GM12878 (cell line): ENCODE measurements around the gene GFM1. TPM values are rescaled to one million over a fixed set of nuclear protein-coding genes. Genes with fewer than 3 reads are reported as not detected.

ENCODE experiments used
- ATAC-seq: fragments of 200-7000 bp; cut with Tn5 transposase; 3 replicates; pipeline ENCODE4 v1.9.1; 2020; ENCODE audit warnings: mild to moderate bottlenecking, moderate library complexity
- BruUV-seq: library from RNA; stranded (reverse); fragments of 400-500 nt; replicated peaks from 2 replicates; lab custom pipeline; 2021; lab: Mats Ljungman, UMichigan
- CTCF ChIA-PET: fragments of 300-600 bp; sonication (Branson Sonifier 250); formaldehyde crosslinking; extraction: SDS; loops from one replicate; lab custom pipeline; 2021; ENCODE audit warnings: inconsistent platforms; lab: Yijun Ruan, JAX
- POLR2A ChIA-PET: fragments of 350-600 bp; formaldehyde crosslinking; extraction: SDS; loops from one replicate; lab custom pipeline; 2021; ENCODE audit warnings: inconsistent platforms; lab: Charles Lee
- RAD21 ChIA-PET: fragments of 300-600 bp; sonication (Branson Sonifier 250); formaldehyde crosslinking; loops from one replicate; lab custom pipeline; 2023; ENCODE audit warnings: antibody characterized with exemption; ENCODE audit not compliant: unreplicated experiment; lab: Charles Lee
- SMC1A ChIA-PET: fragments of 300-600 bp; sonication (Branson Sonifier 250); formaldehyde crosslinking; loops from one replicate; lab custom pipeline; 2023; ENCODE audit not compliant: unreplicated experiment, uncharacterized antibody; lab: Charles Lee
- DNase-seq: peaks from one replicate; pipeline ENCODE4 v3.0.0-alpha.2; 2011; ENCODE audit warnings: low read depth, low spot score
- FAIRE-seq: peaks from 3 replicates; lab custom pipeline; 2011; peaks lifted over from hg19 to GRCh38; lab: Jason Lieb, UNC
- H2AFZ ChIP-seq: 2 replicates; pipeline ENCODE4 v1.6.0; 2011; ENCODE audit warnings: low read depth, low read length, control low read depth; ENCODE audit not compliant: control insufficient read depth
- H3K27ac ChIP-seq: 2 replicates; pipeline ENCODE4 v1.5.1; 2011; ENCODE audit warnings: control low read depth; ENCODE audit not compliant: control insufficient read depth, insufficient read depth
- H3K27me3 ChIP-seq, 2 experiments: replicated peaks in 1 of 2; 2 replicates each; pipeline versions ENCODE4 v1.6.0 to v1.6.1; 2011; ENCODE audit warnings: low read length in 1 of 2; ENCODE audit not compliant: control insufficient read depth in 2 of 2, insufficient read depth in 2 of 2
- H3K36me3 ChIP-seq, 2 experiments: 2 replicates each; pipeline ENCODE4 v1.5.1; 2011; ENCODE audit warnings: low read length in 1 of 2; ENCODE audit not compliant: control insufficient read depth in 2 of 2, insufficient read depth in 2 of 2
- H3K4me1 ChIP-seq: 2 replicates; pipeline ENCODE4 v1.6.1; 2011; ENCODE audit warnings: mild to moderate bottlenecking, low read length, moderate library complexity, mixed read lengths; ENCODE audit not compliant: control insufficient read depth, insufficient read depth
- H3K4me2 ChIP-seq: 2 replicates; pipeline ENCODE4 v1.6.0; 2011; ENCODE audit warnings: control low read depth; ENCODE audit not compliant: control insufficient read depth, insufficient read depth
- H3K4me3 ChIP-seq: fragments of 200-600 bp; sonication (generic); 2 replicates; pipeline ENCODE4 v1.5.1; 2016
- H3K79me2 ChIP-seq: 2 replicates; pipeline ENCODE4 v1.6.0; 2011; ENCODE audit warnings: low read length; ENCODE audit not compliant: control insufficient read depth, insufficient read depth
- H3K9ac ChIP-seq: 2 replicates; pipeline ENCODE4 v1.8.0; 2011; ENCODE audit warnings: low read length, control low read depth, mixed read lengths; ENCODE audit not compliant: control insufficient read depth, insufficient read depth
- H3K9me3 ChIP-seq: replicated peaks from 3 replicates; pipeline ENCODE4 v1.5.1; 2011; ENCODE audit warnings: mild to moderate bottlenecking, low read length; ENCODE audit not compliant: control insufficient read depth, insufficient read depth
- H4K20me1 ChIP-seq: 2 replicates; pipeline ENCODE4 v1.6.0; 2011; ENCODE audit not compliant: control insufficient read depth, insufficient read depth
- E2F8 ChIP-seq: fragments of 450-650 bp; IDR thresholded peaks from 2 replicates; pipeline ENCODE4 v1.6.1; 2018; ENCODE audit warnings: mild to moderate bottlenecking, low read depth, moderate library complexity; ENCODE audit not compliant: partially characterized antibody
- GABPA ChIP-seq: IDR thresholded peaks from 2 replicates; pipeline ENCODE4 v1.6.1; 2014; ENCODE audit warnings: antibody characterized with exemption, low read depth, mild to moderate bottlenecking, inconsistent platforms
- KLF5 ChIP-seq: fragments of 450-650 bp; IDR thresholded peaks from 2 replicates; pipeline ENCODE4 v1.6.1; 2014; ENCODE audit warnings: mild to moderate bottlenecking; ENCODE audit not compliant: partially characterized antibody
- NR2F1 ChIP-seq: fragments of 450-650 bp; conservative IDR thresholded peaks from 2 replicates; pipeline ENCODE4 v1.6.1; 2017; ENCODE audit warnings: mild to moderate bottlenecking
- PBX3 ChIP-seq: IDR thresholded peaks from 2 replicates; pipeline ENCODE4 v1.6.1; 2011; ENCODE audit warnings: mild to moderate bottlenecking, low read depth, low read length, moderate library complexity; ENCODE audit not compliant: insufficient replicate concordance
- RUNX3 ChIP-seq: IDR thresholded peaks from 2 replicates; pipeline ENCODE4 v1.6.1; 2012; ENCODE audit warnings: low read length, inconsistent platforms
- SMAD5 ChIP-seq: IDR thresholded peaks from 2 replicates; pipeline ENCODE4 v1.6.1; 2016; ENCODE audit warnings: antibody characterized with exemption, low read depth
- ZNF622 ChIP-seq: fragments of 450-650 bp; IDR thresholded peaks from 2 replicates; pipeline ENCODE4 v1.6.1; 2017; ENCODE audit warnings: mild to moderate bottlenecking, inconsistent platforms
- WGBS: methylation state at CpG from one replicate; pipeline ENCODE4 v1.1.6; 2016; ENCODE audit warnings: low lambda C conversion rate; ENCODE audit not compliant: insufficient replicate concordance, insufficient coverage; ENCODE audit errors: missing lambda C conversion rate; 5-methylcytosine and 5-hydroxymethylcytosine counted together
- in situ Hi-C: fragments of 300-500 bp; cut with MboI; formaldehyde crosslinking; loops from 9 replicates; pipeline ENCODE4 v1.14.3; 2018; ENCODE audit warnings: mixed read lengths
- intact Hi-C: fragments of 100-400 bp; cut with micrococcal nuclease; formaldehyde crosslinking; loops from one replicate; pipeline ENCODE4 v1.14.2; 2022; ENCODE audit not compliant: unreplicated experiment
- polyA plus RNA-seq, 11 experiments: library from polyadenylated mRNA; depleted of rRNA in 4 of 11; unstranded in 6 of 11; stranded (reverse) in 5 of 11; fragments of >200 nt; fragmentation: Nextera tagmentation in 4 of 11; fragmentation: Illumina TruSeq in 1 of 11; extraction: Ambion mirVana in 4 of 11; extraction: Trizol in 1 of 11; gene quantifications; 1 replicate in 1 of 11; 2 replicates in 10 of 11; pipeline versions ENCODE4 v1.2.1 to v1.2.3, GENCODE V29; 2011 to 2016; ENCODE audit warnings: inconsistent platforms in 2 of 11, missing spikeins in 2 of 11, low read depth in 1 of 11
- total RNA-seq, 4 experiments: library from RNA; depleted of rRNA in 3 of 4; stranded (reverse); fragments of >200 nt in 3 of 4; fragmentation: Illumina TruSeq in 1 of 4; extraction: Trizol in 1 of 4; gene quantifications; 2 replicates each; pipeline versions ENCODE4 v1.2.1 to v1.2.3, GENCODE V29; 2013 to 2021

GFM1 gene
- total and polyA plus RNA-seq, 10 of the 15 experiments (the other 5 are each of a cell fraction or from before 2014, with no cell fraction given): 36.9 to 87.2 (median 57.3) TPM

- H3K27me3 ChIP-seq: no peaks in the 10 kb centered on the region
- in situ Hi-C loops (no loop called here), intact Hi-C loops (no loop called here)
- no peak for DNase-seq
- 54% methylated on average over 2 of the region's 2 CpGs for WGBS
- ChIA-PET CTCF (no interaction called here), POLR2A (no interaction called here), SMC1A (no interaction called here), RAD21 (no interaction called here)
- FAIRE-seq: no peak
- no peaks in the 10 kb centered on the region for H3K79me2 ChIP-seq
- ATAC-seq: no peak
- no peak for TF ChIP-seq PBX3
- no peak for TF ChIP-seq GABPA
- TF ChIP-seq NR2F1: no peak
- TF ChIP-seq KLF5: no peak
- no peak for TF ChIP-seq ZNF622
- no peak for TF ChIP-seq RUNX3
- TF ChIP-seq E2F8: no peak
- no peak for TF ChIP-seq SMAD5
- H3K4me3 ChIP-seq: no peak overlapping the region
- H3K36me3 ChIP-seq: peaks cover 0 to 8% of the 10 kb centered on the region in 2 experiments; a peak in 3 of 4 replicates
- H3K9ac ChIP-seq: no peak overlapping the region
- H3K9me3 ChIP-seq: no peaks in the 10 kb centered on the region
- no peak overlapping the region for H3K4me2 ChIP-seq
- no peaks in the 10 kb centered on the region for H4K20me1 ChIP-seq
- no peak overlapping the region for H2AFZ ChIP-seq
- H3K27ac ChIP-seq: no peak overlapping the region
- H3K4me1 ChIP-seq: no peaks in the 10 kb centered on the region
- no TSS peak for BruUV-seq
Observed at GRCh38 chr3:158680861-158681260, 36.5 kb downstream of the GFM1 start.
